A673 (cell line): Measurements from ENCODE around the gene IFT20. TPM values are rescaled to one million over a fixed set of nuclear protein-coding genes. Genes with fewer than 3 reads are reported as not detected.

Experiments used
- BruUV-seq: library from RNA; stranded (reverse); fragments of 400-500 nt; replicated peaks from 2 replicates; lab custom pipeline; 2021; lab: Mats Ljungman, UMichigan
- CTCF ChIA-PET: fragments of 300-600 bp; sonication (Branson Sonifier 250); formaldehyde crosslinking; loops from one replicate; lab custom pipeline; 2022; ENCODE audit warnings: antibody characterized with exemption; lab: Charles Lee
- POLR2A ChIA-PET: fragments of 300-600 bp; sonication (Branson Sonifier 250); formaldehyde crosslinking; loops from one replicate; lab custom pipeline; 2022; ENCODE audit warnings: antibody characterized with exemption; ENCODE audit not compliant: low non-redundant PET; lab: Charles Lee
- DNase-seq: peaks from one replicate; pipeline ENCODE4 v3.0.0-alpha.2; 2015; ENCODE audit warnings: low spot score
- H3K27ac ChIP-seq: fragments of 200-600 bp; sonication (generic); 2 replicates; pipeline ENCODE4 v1.5.1; 2016; ENCODE audit warnings: mixed run types, low read depth, mild to moderate bottlenecking, mixed read lengths, antibody characterized with exemption, low read length; ENCODE audit not compliant: poor library complexity, severe bottlenecking
- H3K27me3 ChIP-seq: fragments of 200-600 bp; sonication (generic); replicated peaks from 2 replicates; pipeline ENCODE4 v1.6.1; 2017; ENCODE audit warnings: mixed run types, low read depth, mild to moderate bottlenecking, mixed read lengths, antibody characterized with exemption, low read length; ENCODE audit not compliant: insufficient read depth, poor library complexity
- H3K36me3 ChIP-seq: fragments of 200-600 bp; sonication (generic); 2 replicates; pipeline ENCODE4 v1.6.1; 2016; ENCODE audit warnings: mixed run types, mild to moderate bottlenecking, mixed read lengths, antibody characterized with exemption, low read length; ENCODE audit not compliant: insufficient read depth, poor library complexity, severe bottlenecking
- H3K4me1 ChIP-seq: fragments of 200-600 bp; sonication (generic); 2 replicates; pipeline ENCODE4 v1.6.1; 2017; ENCODE audit warnings: mixed run types, mild to moderate bottlenecking, mixed read lengths, antibody characterized with exemption, low read length; ENCODE audit not compliant: insufficient read depth, poor library complexity, severe bottlenecking
- H3K4me3 ChIP-seq: fragments of 200-600 bp; sonication (generic); 2 replicates; pipeline ENCODE4 v1.5.1; 2016; ENCODE audit warnings: low read depth, mixed run types, mild to moderate bottlenecking, mixed read lengths, low read length; ENCODE audit not compliant: poor library complexity, severe bottlenecking
- H3K9me3 ChIP-seq: fragments of 200-600 bp; sonication (generic); 2 replicates; pipeline ENCODE4 v1.6.1; 2016; ENCODE audit warnings: mixed run types, low read depth, mild to moderate bottlenecking, mixed read lengths, antibody characterized with exemption, low read length; ENCODE audit not compliant: poor library complexity, severe bottlenecking
- CTCF ChIP-seq: fragments of 300-800, 200-600 bp; sonication (generic); conservative IDR thresholded peaks from 2 replicates; pipeline ENCODE4 v1.5.1; 2017; ENCODE audit warnings: low read depth, mild to moderate bottlenecking, antibody characterized with exemption, low read length, moderate library complexity, mixed read lengths
- EZH2 ChIP-seq: fragments of 200-600 bp; sonication (generic); IDR thresholded peaks from 2 replicates; pipeline ENCODE4 v1.6.1; 2017; ENCODE audit warnings: borderline replicate concordance, low read depth, mild to moderate bottlenecking, mixed read lengths, antibody characterized with exemption, low read length; ENCODE audit not compliant: poor library complexity, severe bottlenecking
- intact Hi-C: fragments of 100-400 bp; cut with micrococcal nuclease; formaldehyde crosslinking; loops from one replicate; pipeline ENCODE4 v1.10.0; 2022; ENCODE audit not compliant: unreplicated experiment
- total RNA-seq: library from RNA; stranded (reverse); gene quantifications from 2 replicates; pipeline ENCODE4 v1.2.3, GENCODE V29; 2021

Gene IFT20
- total RNA-seq, 1 experiment from 2014 or later: 21.5 TPM

- H3K36me3 ChIP-seq: peaks cover 65% of the 10 kb centered on the region
- DNase-seq: no peak
- no peaks in the 10 kb centered on the region for H3K9me3 ChIP-seq
- no peaks in the 10 kb centered on the region for H3K4me1 ChIP-seq
- no peak overlapping the region for H3K4me3 ChIP-seq
- no peak for TF ChIP-seq EZH2
- TF ChIP-seq CTCF: no peak
- no peaks in the 10 kb centered on the region for H3K27me3 ChIP-seq
- no peak overlapping the region for H3K27ac ChIP-seq
- CTCF ChIA-PET: no interaction called here
- intact Hi-C loops: no loop called here
- BruUV-seq: no TSS peak
- POLR2A ChIA-PET: no interaction called here
Measured at GRCh38 chr17:28344011-28344410, 8.7 kb upstream of the IFT20 start.

- Histone ChIP-seq H3K27ac (no peak overlapping the region), H3K36me3 (peaks cover 60% of the 10 kb centered on the region), H3K27me3 (no peaks in the 10 kb centered on the region), H3K4me3 (no peak overlapping the region), H3K4me1 (no peaks in the 10 kb centered on the region), H3K9me3 (no peaks in the 10 kb centered on the region)
- POLR2A ChIA-PET: no interaction called here
- intact Hi-C loops: no loop called here
- no TSS peak for BruUV-seq
- CTCF ChIA-PET: no interaction called here
- DNase-seq: no peak
- no peak for TF ChIP-seq CTCF
Measured at GRCh38 chr17:28343491-28343932, 8.2 kb upstream of the IFT20 start.

GRCh38 chr17:28342313-28342712 lies 7.0 kb upstream of the IFT20 start:
- Histone ChIP-seq H3K27ac (no peak overlapping the region), H3K9me3 (no peaks in the 10 kb centered on the region), H3K4me3 (no peak overlapping the region), H3K27me3 (no peaks in the 10 kb centered on the region), H3K4me1 (no peaks in the 10 kb centered on the region), H3K36me3 (peaks cover 50% of the 10 kb centered on the region)
- POLR2A ChIA-PET: no interaction called here
- BruUV-seq: no TSS peak
- TF ChIP-seq EZH2 (no peak), CTCF (no peak)
- intact Hi-C loops: no loop called here
- no peak for DNase-seq
- CTCF ChIA-PET: no interaction called here
